ENCODE data around the gene PGAM2. TPM values are rescaled to one million over a fixed set of nuclear protein-coding genes. Genes with fewer than 3 reads are reported as not detected.

PGAM2 gene
- under 1 TPM in 1 of 3 donors, not detected in 2; 0.24 TPM for total RNA-seq

DNA sequence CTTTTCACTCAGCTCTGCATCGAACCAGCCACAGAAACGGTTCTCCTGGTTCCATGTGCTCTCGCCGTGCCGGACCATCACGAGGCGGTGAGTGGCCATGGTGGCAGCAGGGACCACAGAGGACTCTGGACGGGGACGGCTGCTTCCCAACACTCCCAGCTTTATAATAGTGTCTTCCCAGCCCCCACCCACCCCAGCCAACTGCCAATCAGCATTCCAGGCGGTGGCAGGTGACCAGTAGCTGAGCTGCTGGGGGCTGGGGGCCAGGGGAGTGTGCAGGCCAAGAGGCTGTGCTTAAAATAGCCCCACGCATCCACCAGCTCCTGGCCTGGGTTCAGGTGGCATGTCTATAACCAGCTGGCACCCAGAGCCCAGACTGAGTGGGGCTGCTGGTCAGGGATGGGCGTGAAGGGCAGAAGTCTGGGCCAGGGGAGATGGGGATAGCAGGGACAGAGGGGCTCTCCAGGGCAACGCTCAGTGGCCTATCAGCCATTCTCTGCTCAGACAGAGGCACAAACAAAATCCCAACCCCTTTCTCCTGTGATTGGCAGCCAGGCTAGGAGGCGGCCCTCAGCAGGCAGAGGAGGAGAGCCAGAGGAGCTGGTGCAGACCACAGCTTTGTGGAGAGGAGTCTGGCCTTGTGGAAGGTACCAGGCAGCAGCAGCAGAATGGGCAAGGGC lies at the start of gene PGAM2:
TSS of gene PGAM2 (minus strand) at position 137 of the 680 bp plus-strand sequence. CDS start at position 99, 38 bp downstream.
- Mint-ChIP-seq H3K9me3 (no peaks in the 10 kb centered on the region), H3K36me3 (ENCODE audit: insufficient read depth) (peaks cover 3% of the 10 kb centered on the region), H3K4me3 (no peak within 1 kb of the TSS), H3K4me1 (ENCODE audit: low read depth) (peaks cover 20% of the 10 kb centered on the region), H3K27me3 (ENCODE audit: low read depth) (no peaks in the 10 kb centered on the region)
- DNase-seq (no peak), ATAC-seq (peak; percentile 35 to 40)

GRCh38 chr7:44114586-44115310 lies 49.4 kb upstream of the PGAM2 start:
- H3K9me3 Mint-ChIP-seq, result no peaks in the 10 kb centered on the region
- H3K4me1 Mint-ChIP-seq (ENCODE audit: low read depth), result peaks cover 2% of the 10 kb centered on the region
- no peak for DNase-seq
- H3K4me3 Mint-ChIP-seq, result no peak overlapping the region
- peaks cover 26% of the 10 kb centered on the region for H3K36me3 Mint-ChIP-seq (ENCODE audit: insufficient read depth)
- ATAC-seq, result no peak
- no peaks in the 10 kb centered on the region for H3K27me3 Mint-ChIP-seq (ENCODE audit: low read depth)

- no peaks in the 10 kb centered on the region for H3K27me3 Mint-ChIP-seq (ENCODE audit: low read depth)
- peaks cover 19% of the 10 kb centered on the region for H3K36me3 Mint-ChIP-seq (ENCODE audit: insufficient read depth)
- ATAC-seq (no peak), DNase-seq (no peak)
- H3K9me3 Mint-ChIP-seq, result no peaks in the 10 kb centered on the region
- no peak overlapping the region for H3K4me3 Mint-ChIP-seq
- no peaks in the 10 kb centered on the region for H3K4me1 Mint-ChIP-seq (ENCODE audit: low read depth)
These were observed 48.5 kb upstream of the PGAM2 start for GRCh38 chr7:44113764-44114354.

GRCh38 chr7:44112997-44113763 lies 47.8 kb upstream of the PGAM2 start:
- ATAC-seq, result no peak
- H3K4me3 Mint-ChIP-seq, result no peak overlapping the region
- DNase-seq, result no peak

DNA sequence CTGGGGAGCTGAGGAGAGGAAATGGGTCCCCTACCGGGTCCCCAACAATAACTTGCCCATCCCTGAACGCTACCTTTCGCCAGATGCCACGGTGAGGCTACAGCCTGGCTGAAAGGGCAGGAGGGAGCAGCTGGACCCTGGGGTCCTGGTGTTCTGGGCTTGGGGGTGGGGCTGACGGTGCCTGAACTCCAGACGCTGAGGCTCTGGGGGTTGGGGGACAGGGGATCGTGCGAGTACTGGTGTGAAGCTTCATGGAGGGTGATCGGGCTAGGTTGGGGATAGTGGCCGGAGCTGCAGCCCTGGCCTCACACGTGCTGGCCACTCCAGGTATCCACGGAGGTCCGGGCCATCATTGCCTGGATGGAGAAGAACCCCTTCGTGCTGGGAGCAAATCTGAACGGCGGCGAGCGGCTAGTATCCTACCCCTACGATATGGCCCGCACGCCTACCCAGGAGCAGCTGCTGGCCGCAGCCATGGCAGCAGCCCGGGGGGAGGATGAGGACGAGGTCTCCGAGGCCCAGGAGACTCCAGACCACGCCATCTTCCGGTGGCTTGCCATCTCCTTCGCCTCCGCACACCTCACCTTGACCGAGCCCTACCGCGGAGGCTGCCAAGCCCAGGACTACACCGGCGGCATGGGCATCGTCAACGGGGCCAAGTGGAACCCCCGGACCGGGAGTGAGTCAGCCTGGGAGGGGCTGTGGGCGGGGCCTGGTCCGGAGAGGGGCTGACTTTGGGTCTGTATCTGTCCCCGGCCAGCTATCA lies 47.0 kb upstream of the PGAM2 start:
- Mint-ChIP-seq H3K36me3 (ENCODE audit: insufficient read depth) (peaks cover 10% of the 10 kb centered on the region), H3K4me1 (ENCODE audit: low read depth) (no peaks in the 10 kb centered on the region), H3K4me3 (no peak overlapping the region), H3K27me3 (ENCODE audit: low read depth) (no peaks in the 10 kb centered on the region), H3K9me3 (no peaks in the 10 kb centered on the region)
- ATAC-seq (no peak), DNase-seq (no peak)

More at GRCh38 chr7:44112997-44113763, 47.8 kb upstream of the PGAM2 start:
- Mint-ChIP-seq H3K27me3 (ENCODE audit: low read depth) (no peaks in the 10 kb centered on the region), H3K4me1 (ENCODE audit: low read depth) (no peaks in the 10 kb centered on the region), H3K9me3 (no peaks in the 10 kb centered on the region), H3K36me3 (ENCODE audit: insufficient read depth) (peaks cover 16% of the 10 kb centered on the region)

- Mint-ChIP-seq H3K27me3 (ENCODE audit: low read depth) (no peaks in the 10 kb centered on the region), H3K36me3 (ENCODE audit: insufficient read depth) (peaks cover 8% of the 10 kb centered on the region), H3K9me3 (no peaks in the 10 kb centered on the region), H3K4me3 (no peak overlapping the region), H3K4me1 (ENCODE audit: low read depth) (no peaks in the 10 kb centered on the region)
- DNase-seq, result no peak
- no peak for ATAC-seq
These were observed 46.4 kb upstream of the PGAM2 start for GRCh38 chr7:44111761-44112160.

DNA sequence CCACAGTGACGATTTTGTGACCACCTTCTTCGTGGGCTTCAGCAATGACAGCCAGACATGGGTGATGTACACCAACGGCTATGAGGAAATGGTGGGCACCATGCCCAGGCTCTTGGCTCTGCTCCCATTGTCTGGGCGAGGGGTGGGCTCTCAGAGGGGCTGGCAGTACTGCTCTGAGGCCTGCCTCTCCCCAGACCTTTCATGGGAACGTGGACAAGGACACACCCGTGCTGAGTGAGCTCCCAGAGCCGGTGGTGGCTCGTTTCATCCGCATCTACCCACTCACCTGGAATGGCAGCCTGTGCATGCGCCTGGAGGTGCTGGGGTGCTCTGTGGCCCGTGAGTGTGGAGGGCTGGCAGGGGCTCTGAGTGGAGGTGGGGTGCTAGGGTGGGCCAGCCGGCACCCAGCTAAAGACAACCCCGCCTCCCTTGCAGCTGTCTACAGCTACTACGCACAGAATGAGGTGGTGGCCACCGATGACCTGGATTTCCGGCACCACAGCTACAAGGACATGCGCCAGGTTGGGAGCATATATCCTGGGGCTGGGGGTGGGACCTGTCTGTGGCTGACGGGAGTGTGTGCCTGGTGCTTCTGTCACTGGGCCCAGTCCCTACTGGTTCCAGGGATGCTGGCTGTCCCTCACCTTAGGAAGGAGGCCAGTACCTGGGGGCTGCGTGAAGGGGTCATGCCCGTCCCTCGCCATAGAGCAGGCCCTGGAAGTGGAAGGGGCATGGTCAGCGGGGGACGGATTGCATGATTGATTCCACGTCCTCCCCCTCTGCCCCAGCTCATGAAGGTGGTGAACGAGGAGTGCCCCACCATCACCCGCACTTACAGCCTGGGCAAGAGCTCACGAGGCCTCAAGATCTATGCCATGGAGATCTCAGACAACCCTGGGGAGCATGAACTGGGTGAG lies 45.6 kb upstream of the PGAM2 start:
- H3K4me3 Mint-ChIP-seq, result no peak overlapping the region
- DNase-seq (no peak), ATAC-seq (no peak)
- peaks cover 4% of the 10 kb centered on the region for H3K27me3 Mint-ChIP-seq (ENCODE audit: low read depth)
- no peaks in the 10 kb centered on the region for H3K9me3 Mint-ChIP-seq
- peaks cover 8% of the 10 kb centered on the region for H3K36me3 Mint-ChIP-seq (ENCODE audit: insufficient read depth)
- H3K4me1 Mint-ChIP-seq (ENCODE audit: low read depth), result peaks cover 4% of the 10 kb centered on the region

GRCh38 chr7:44109991-44110390 lies 44.6 kb upstream of the PGAM2 start:
- H3K4me3 Mint-ChIP-seq, result no peak overlapping the region
- no peaks in the 10 kb centered on the region for H3K9me3 Mint-ChIP-seq
- H3K4me1 Mint-ChIP-seq (ENCODE audit: low read depth), result peaks cover 12% of the 10 kb centered on the region
- ATAC-seq (no peak), DNase-seq (no peak)
- H3K36me3 Mint-ChIP-seq (ENCODE audit: insufficient read depth), result peaks cover 5% of the 10 kb centered on the region
- peaks cover 14% of the 10 kb centered on the region for H3K27me3 Mint-ChIP-seq (ENCODE audit: low read depth)

- no peak for ATAC-seq
- peaks cover 16% of the 10 kb centered on the region for H3K27me3 Mint-ChIP-seq (ENCODE audit: low read depth)
- DNase-seq, result no peak
- no peak overlapping the region for H3K4me3 Mint-ChIP-seq
- H3K4me1 Mint-ChIP-seq (ENCODE audit: low read depth), result peaks cover 12% of the 10 kb centered on the region
- no peaks in the 10 kb centered on the region for H3K9me3 Mint-ChIP-seq
- H3K36me3 Mint-ChIP-seq (ENCODE audit: insufficient read depth), result peaks cover 2% of the 10 kb centered on the region
These were observed 43.7 kb upstream of the PGAM2 start for GRCh38 chr7:44108768-44109750.

GRCh38 chr7:44107961-44108767 lies 42.8 kb upstream of the PGAM2 start:
- Mint-ChIP-seq H3K36me3 (ENCODE audit: insufficient read depth) (no peaks in the 10 kb centered on the region), H3K4me1 (ENCODE audit: low read depth) (peaks cover 15% of the 10 kb centered on the region), H3K4me3 (no peak overlapping the region), H3K27me3 (ENCODE audit: low read depth) (peaks cover 19% of the 10 kb centered on the region), H3K9me3 (no peaks in the 10 kb centered on the region)
- no peak for ATAC-seq
- no peak for DNase-seq

DNA sequence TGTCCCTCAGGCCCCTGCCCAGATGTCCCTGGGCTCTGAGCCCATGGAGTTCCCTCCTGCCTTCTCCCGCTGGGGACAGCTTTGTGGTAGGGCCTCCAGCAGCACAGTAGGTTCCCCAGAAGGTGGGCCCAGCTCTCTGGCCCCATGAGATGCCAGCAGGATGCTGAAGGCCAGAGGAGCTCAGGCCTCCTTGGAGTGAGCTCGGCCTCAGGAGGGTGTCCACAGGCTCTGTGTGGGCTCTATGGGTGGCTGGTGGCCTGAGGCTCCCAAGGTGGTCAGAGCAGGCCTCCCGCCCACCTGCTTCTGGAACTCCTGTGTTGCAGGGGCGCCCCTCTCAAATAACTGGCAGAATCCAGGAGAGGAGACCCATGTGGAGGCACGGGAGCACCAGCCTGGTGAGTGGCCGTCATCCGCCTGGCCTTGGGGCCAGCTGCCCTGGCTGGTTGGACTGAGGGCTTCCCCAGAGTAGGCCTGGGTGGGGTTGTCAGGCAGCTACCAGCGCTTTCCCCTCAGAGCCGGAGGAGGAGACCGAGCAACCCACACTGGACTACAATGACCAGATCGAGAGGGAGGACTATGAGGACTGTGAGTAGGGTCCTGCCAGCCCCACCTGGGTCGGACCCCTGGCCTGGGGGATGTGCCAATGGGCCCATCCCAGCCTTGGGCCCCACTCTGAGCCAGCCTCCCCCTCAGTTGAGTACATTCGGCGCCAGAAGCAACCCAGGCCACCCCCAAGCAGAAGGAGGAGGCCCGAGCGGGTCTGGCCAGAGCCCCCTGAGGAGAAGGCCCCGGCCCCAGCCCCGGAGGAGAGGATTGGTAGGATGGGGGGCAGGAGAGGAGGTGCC lies 42.0 kb upstream of the PGAM2 start:
- Mint-ChIP-seq H3K4me3 (no peak overlapping the region), H3K4me1 (ENCODE audit: low read depth) (peaks cover 15% of the 10 kb centered on the region), H3K9me3 (no peaks in the 10 kb centered on the region), H3K36me3 (ENCODE audit: insufficient read depth) (no peaks in the 10 kb centered on the region), H3K27me3 (ENCODE audit: low read depth) (peaks cover 21% of the 10 kb centered on the region)
- DNase-seq (no peak), ATAC-seq (no peak)

All from activated T-cell treated with anti-CD3 and anti-CD28 coated beads, Interleukin-2, amount 50 U/mL, for 4 hours (primary cell).